Endothelial cell of umbilical vein (primary cell): ENCODE measurements around the gene TRIM52.

Source experiments
- CTCF ChIP-seq, 2 donors: IDR thresholded peaks; 1 replicate in 1 of 2; 2 replicates in 1 of 2; pipeline ENCODE4 v1.5.1; 2011; ENCODE audit warnings: low read length in 2 of 2, mild to moderate bottlenecking in 2 of 2, moderate library complexity in 2 of 2, control low read depth in 1 of 2, inconsistent platforms in 1 of 2, low read depth in 1 of 2; ENCODE audit not compliant: insufficient read depth in 1 of 2; ENCODE audit errors: extremely low read depth in 1 of 2
- EZH2 ChIP-seq: IDR thresholded peaks from 2 replicates; pipeline ENCODE4 v1.6.1; 2012; ENCODE audit warnings: borderline replicate concordance, low read depth, mild to moderate bottlenecking, moderate library complexity, low read length, inconsistent platforms; ENCODE audit not compliant: severe bottlenecking
- FOS ChIP-seq: IDR thresholded peaks from 2 replicates; pipeline ENCODE4 v1.6.1; 2011; ENCODE audit warnings: mild to moderate bottlenecking, low read length, moderate library complexity, borderline replicate concordance; ENCODE audit not compliant: insufficient read depth
- GATA2 ChIP-seq: IDR thresholded peaks from 2 replicates; pipeline ENCODE4 v1.7.0; 2011; ENCODE audit warnings: low read depth, mild to moderate bottlenecking, moderate library complexity, mixed read lengths, low read length; ENCODE audit not compliant: insufficient read length, insufficient read depth
- MAX ChIP-seq: IDR thresholded peaks from 2 replicates; pipeline ENCODE4 v1.6.1; 2011; ENCODE audit not compliant: insufficient read depth, insufficient read length
- MYC ChIP-seq: IDR thresholded peaks from one replicate; pipeline ENCODE4 v1.6.1; 2011; ENCODE audit warnings: mild to moderate bottlenecking, low read depth, low read length
- POLR2A ChIP-seq: IDR thresholded peaks from 2 replicates; pipeline ENCODE4 v1.6.1; 2012; ENCODE audit warnings: low read depth, mild to moderate bottlenecking, control low read depth, low read length
- POLR2AphosphoS5 ChIP-seq: IDR thresholded peaks from 2 replicates; pipeline ENCODE4 v1.6.1; 2012; ENCODE audit warnings: low read depth, mild to moderate bottlenecking, control low read depth, low read length, moderate library complexity; ENCODE audit not compliant: insufficient read depth

GRCh38 chr5:181263633-181264032 lies 2.7 kb upstream of the TRIM52 start:
- TF ChIP-seq CTCF (IDR thresholded peaks at IDR 0.05; ENCODE audit: extremely low read depth in 1 of 2, insufficient read depth in 1 of 2, low read depth in 1 of 2, low read length in 2 of 2) (no peak), POLR2AphosphoS5 (no peak), MYC (no peak), FOS (no peak), POLR2A (no peak), EZH2 (no peak), MAX (no peak), GATA2 (no peak)
